Cortex of kidney (tissue), 1 donor: Measurements from ENCODE around the gene SLC39A7.

Experiments
- DNase-seq: peaks from one replicate; lab custom pipeline; 2025; lab: John Stamatoyannopoulos, UW

Gene SLC39A7

DNA sequence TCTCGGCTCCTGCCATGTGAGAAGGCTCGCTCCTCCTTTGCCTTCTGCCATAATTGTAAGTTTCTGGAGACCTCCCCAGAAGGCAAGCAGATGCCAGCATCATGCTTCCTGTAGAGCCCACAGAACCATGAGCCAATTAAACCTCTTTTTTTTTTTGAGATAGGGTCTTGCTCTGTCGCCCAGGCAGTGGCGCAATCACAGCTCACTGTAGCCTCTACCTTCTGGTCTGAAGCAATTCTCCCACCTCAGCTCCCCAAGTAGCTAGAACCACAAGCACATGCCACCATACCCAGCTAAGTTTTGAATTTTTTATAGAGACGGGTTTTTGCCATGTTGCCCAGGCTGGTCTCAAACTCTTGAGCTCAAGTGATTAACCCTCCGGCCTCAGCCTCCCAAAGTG lies 36.2 kb downstream of the SLC39A7 start:
- no peak for DNase-seq

DNA sequence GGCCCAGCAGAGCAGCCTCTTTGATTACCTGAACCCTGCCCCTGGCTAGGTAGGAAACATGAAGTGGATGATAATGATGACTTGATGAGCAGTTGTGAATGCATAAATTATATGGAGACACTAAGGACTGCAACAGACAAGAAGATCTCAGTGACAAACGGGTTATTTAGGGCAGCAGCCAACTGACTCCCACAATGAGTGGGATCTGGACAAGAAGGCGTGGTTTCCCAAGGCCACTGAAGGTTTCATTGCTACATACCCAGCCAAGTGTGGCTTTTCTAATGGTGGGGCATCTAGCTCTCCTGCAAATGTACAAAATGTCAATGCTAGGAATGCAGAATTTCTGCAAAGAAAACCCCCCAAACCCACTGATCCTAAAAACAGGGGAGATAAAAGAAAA lies 37.1 kb downstream of the SLC39A7 start:
- no peak for DNase-seq

DNA sequence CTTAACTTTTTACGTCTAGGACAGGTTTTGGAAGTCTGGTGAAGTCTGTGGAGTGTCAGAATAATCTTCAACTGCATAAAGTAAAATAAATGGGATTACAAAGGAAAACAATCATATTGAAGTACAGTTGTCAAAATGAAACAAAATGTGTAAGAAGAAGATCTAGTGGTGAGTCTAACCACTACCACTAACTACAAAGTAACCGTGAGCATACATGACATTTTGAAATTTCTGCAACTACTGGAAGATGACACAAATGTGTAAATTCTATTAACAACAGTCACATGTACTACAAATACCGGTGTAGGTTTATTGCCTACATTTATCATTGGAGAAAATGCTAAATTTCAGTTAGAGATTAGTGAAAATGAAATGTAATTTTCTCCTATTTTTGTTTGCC lies 41.3 kb downstream of the SLC39A7 start:
- DNase-seq, result no peak

DNA sequence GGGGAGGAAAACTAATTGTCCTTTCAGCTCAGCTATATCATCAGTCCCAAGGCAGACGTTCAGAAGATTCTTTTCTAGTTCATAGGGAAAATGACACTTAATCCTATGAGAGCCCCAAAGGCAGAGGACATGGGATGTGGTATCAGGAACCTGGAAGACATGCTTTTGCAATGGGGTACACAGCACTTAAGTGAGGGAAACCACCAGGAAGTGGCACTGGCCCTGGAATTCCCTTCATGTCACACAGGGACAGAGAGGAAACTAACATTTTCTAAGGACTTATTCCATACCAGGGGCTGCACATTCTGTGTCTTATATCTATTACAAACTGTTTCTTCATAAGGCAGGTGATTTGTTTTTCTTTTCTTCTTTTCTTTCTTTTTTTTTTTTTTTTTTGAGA lies 42.8 kb downstream of the SLC39A7 start:
- no peak for DNase-seq

DNA sequence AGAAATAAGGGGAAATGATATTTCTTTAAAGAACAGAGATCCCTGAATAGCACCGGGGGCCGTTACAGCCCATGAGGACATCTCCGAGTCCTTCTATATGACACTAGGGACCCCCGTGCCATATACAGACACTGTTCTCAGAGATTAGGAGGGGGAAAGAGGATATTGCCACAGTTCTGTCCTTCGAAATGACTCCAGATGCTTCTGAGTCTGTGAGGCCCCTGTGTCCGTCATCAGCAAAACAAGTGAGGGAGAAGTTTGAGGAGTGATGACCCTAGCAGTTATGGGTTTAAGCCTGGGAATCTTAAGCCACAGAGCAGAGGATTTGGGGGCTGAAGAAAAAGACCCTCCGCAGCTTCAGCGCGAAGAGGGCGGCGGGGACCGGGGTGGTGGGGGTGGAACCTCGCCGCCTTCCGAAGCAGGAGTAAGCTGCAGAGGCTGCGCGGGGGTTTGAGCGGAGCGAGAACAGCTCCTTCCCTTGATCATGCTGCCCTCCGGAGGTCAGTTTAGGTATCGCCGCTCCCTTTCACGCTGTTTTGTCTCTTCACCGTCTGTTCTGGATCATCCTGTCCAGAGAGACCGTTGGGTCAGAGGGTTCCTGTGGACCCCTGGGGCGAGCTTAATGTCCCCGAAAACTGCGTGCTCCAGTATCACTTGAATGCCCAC lies 47.4 kb downstream of the SLC39A7 start:
- peak; percentile 16 for DNase-seq

DNA sequence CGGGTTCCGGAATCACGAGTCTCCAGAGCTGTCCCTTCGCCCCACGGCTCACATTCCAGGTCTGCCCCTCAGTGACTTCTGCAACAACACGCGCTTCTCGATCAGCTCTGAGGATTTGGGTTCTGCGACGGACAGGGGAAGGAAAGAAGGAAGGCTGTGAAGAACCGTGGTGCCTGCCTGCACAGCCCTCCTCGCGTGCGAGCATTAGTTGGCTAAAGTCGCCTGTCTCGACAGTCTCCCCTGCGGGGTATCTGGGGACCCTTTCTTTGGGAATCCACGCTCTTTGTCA lies 47.9 kb downstream of the SLC39A7 start:
- no peak for DNase-seq

DNA sequence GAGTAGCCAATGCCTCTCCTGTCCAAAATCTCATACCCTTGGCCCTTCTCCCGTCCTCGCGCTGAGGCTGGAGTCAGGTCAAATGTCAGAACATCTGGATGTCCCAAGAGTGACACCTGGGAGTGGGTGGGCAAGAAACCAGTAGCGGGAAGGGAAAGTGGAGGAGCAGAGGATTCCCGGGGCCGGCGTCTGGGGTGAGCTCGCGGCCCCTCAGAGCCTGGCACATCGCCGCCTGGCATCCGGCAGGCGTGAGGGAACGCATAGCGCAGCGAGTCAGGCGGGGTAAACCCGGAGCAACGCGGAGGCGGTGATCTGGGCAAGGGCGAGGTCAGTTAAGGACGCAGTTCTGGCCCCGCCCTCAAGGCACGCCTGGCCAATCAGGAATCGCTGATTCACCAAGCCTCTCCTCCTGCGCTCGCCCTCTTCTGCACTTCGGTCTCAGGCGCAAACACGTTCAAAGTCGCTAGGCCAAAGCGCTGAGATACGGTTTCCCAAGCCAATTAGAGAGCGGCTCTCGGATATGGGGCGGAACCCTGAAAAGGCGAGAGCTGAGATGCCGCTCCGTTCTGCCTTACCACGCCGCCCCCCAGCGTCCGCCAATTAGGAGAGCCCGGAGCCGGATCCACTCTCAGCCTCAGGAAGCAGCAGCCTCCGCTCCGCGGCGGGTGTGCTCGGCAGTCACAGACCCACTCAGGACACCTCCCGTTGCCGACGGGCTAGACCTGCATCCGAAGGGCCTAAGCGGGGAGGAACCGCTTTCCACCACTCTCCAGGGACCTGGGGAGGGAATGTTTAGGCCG lies 48.5 kb downstream of the SLC39A7 start:
- peak; percentile 70 for DNase-seq

DNA sequence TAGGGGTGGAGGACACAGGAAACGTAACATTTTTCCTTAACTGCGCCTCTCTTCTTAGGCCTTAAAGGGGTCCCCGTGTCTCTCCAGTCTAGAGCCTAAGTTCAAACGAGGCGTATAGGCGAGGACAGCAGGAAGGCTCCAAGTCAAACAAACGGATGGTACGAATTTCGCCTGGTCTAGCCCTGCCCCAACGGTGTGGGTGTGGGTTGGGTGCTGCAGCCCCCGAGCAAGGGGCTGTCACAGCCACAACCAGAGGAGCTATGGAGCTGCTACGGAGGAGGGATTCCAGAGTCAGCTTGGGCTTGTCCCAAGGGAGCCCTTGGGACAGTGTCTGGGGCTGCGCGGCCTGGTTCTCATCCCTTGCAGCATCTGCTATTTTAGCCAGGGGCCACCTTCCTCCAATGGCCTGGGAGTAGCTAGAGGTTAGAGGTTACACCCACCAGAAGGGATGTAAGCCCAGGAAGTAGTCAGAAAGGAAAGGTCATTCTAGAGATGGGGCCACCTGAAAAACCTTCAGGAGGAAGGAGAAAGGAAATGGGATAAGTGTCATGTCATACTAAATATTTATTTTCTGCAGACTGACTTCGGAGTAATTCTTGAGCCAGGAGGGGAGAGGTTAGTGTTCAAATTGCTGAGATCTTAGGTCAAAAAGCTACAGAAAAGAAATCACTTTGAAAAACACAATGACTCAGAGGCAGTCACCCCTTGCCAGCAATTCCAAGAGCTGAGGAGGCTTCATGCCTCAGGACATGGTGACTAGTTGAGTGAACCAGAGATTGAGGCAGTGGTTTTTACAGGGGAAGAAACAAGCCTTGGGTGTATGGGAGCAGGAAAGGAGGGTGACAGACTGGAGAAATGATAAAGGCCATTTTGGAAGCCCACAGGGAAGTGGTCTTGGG lies 49.3 kb downstream of the SLC39A7 start:
- no peak for DNase-seq

DNA sequence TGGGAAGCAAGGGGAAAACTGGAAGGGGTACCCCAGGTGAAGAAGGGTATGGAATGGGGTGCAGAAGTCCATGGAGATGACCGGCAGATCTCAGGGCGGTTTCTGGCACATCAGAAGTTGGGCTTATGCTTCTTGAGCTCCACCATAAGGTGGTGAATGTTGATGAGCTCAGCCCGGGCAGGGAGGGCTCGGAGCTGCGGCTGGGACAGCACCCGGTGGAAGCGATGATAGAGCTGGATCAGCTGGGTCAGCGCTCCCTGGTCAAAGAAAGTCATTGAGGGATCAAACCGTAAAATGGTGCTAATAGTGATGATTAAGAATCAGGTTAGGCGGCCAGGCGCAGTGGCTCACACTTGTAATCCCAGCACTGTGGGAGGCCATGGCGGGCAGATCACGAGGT lies 50.1 kb downstream of the SLC39A7 start:
- DNase-seq, result no peak

DNA sequence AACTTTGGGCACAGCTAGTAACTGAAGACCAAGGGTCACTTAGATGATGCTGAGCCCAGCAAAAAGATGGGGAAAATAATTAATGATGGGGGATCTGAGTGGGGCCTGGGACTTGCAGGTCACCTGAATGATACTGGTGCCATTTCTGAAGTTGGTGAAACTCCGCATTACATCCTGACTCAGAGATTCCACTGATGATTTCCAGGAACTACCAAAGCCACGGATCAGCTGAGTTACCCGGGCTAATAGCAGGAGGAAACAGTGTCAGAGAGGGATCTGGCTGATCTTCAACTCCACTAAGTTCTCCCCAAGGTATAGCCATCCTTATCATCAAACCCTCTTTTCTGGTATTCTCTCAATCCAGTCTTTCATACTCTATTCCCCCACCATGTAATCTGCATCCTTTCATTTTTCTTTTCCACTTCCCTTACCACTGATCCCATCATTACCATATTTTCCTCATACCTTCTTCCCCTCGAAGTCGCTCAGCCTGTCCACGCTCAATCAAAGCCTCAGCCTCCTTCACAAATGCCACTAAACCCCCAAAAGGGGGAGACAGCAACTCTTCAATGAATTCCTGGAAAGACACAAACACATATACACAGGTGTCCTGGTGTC lies 50.8 kb downstream of the SLC39A7 start:
- DNase-seq, result no peak

DNA sequence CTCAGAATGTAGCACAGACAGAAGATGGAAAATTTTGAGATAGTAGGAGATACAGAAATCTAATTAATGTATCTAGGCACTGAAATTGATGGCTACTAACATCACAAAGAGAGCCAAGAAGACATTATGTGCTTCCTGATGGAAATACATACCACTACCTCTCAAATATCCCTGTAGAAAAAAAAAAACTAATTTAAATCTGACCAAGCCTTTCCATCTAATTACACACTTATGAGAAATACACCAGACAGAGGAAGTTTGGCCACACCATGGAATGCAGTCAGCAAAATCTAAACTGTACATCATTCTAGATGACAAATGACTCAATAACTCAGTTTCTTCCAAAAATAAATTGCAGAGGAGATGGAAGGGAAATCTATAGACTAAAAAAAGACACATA lies 52.1 kb downstream of the SLC39A7 start:
- DNase-seq, result no peak
